Spleen (tissue), 7 donors: ENCODE data around the gene CNDP1.

Experiments used
- POLR2A ChIP-seq, 3 donors: fragments of 450-650 bp; IDR thresholded peaks; one replicate each; pipeline ENCODE4 v1.5.1; 2017; ENCODE audit warnings: antibody characterized with exemption in 3 of 3, mild to moderate bottlenecking in 1 of 3
- POLR2AphosphoS5 ChIP-seq, 3 donors: sonication (generic); formaldehyde crosslinking; IDR thresholded peaks; one replicate each; pipeline ENCODE4 v1.5.1; 2017; ENCODE audit warnings: antibody characterized with exemption in 3 of 3
- TF ChIP-seq, protein P1 (sequence below), 11 experiments: fragments of 200-600 bp in 7 of 11; fragments of 450-650 bp in 4 of 11; sonication (generic) in 4 of 11; IDR thresholded peaks in 8 of 11; conservative IDR thresholded peaks in 3 of 11; 1 replicate in 7 of 11; 2 replicates in 4 of 11; pipeline versions ENCODE4 v1.4.0 to v1.8.0; 2016 to 2021; ENCODE audit warnings: antibody characterized with exemption in 11 of 11, inconsistent platforms in 4 of 11, mild to moderate bottlenecking in 1 of 11
- donor health status: DM: no; HTN: no; CAD: no; lungs with moderate emphysema.
- donor health status: DM: no; HTN: no; CAD: no.
- donor health status: DM: no; HTN: no; CAD: no.

DNA sequence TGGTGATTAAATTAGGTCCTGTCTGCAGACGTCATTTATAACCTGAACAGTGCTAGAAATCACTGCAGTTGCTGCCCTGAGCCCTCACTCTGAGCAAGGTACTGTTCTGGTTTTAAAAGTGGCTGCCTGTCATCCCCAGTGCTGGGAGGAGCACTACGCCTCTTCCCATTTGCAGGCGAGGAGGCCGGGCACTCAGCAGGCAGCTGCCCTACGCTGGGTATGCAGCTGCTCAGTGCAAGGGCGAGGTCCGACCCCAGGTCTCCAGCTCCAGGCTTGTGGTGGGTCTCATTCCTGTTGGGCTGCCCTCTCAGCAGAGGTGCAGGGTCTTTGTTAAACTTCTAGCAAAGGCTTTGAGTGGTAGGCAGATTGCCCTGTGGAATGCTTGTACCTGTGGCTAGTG is 22.5 kb upstream of the CNDP1 start:
- TF ChIP-seq, protein P1, sequence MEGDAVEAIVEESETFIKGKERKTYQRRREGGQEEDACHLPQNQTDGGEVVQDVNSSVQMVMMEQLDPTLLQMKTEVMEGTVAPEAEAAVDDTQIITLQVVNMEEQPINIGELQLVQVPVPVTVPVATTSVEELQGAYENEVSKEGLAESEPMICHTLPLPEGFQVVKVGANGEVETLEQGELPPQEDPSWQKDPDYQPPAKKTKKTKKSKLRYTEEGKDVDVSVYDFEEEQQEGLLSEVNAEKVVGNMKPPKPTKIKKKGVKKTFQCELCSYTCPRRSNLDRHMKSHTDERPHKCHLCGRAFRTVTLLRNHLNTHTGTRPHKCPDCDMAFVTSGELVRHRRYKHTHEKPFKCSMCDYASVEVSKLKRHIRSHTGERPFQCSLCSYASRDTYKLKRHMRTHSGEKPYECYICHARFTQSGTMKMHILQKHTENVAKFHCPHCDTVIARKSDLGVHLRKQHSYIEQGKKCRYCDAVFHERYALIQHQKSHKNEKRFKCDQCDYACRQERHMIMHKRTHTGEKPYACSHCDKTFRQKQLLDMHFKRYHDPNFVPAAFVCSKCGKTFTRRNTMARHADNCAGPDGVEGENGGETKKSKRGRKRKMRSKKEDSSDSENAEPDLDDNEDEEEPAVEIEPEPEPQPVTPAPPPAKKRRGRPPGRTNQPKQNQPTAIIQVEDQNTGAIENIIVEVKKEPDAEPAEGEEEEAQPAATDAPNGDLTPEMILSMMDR (IDR thresholded peaks at IDR 0.05 in 8 of 11, conservative IDR thresholded peaks at IDR 0.05 in 3 of 11) = no peak
- TF ChIP-seq POLR2A (IDR thresholded peaks at IDR 0.05) (no peak), POLR2AphosphoS5 (IDR thresholded peaks at IDR 0.05) (peak in 2 of 3 donors; percentile 12 to 56)
